Fibroblast of skin of right biceps (primary cell): ENCODE data around the gene KRTAP5-9.
"Not testable (repeated sequence)": the region's sequence is repeated elsewhere in the genome, so short reads cannot be mapped to it uniquely, and the experiment has no call there.

Experiments
- DNase-seq: peaks from one replicate; pipeline ENCODE4 v3.0.0-alpha.2; 2013

The KRTAP5-9 gene

GRCh38 chr11:71588822-71589545 is 40.8 kb downstream of the KRTAP5-9 start:
- not testable (repeated sequence) for DNase-seq

DNA sequence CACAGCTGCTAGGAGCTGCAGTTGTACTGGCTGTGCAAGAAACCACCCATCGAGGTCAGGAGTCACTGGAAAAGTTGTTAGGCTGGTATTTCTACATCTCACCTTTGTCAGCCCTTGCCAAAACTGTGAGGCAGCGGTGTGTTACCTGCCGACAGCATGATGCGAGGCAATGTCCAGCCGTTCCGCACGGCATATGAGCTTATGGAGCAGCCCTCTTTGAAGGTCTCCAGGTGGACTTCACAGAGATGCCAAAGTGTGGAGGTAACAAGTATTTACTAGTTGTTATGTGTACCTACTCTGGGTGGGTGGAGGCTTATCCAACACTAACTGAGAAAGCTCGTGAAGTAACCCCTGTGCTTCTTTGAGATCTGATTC is 41.3 kb downstream of the KRTAP5-9 start:
- DNase-seq = not testable (repeated sequence)
